K562 (cell line): ENCODE data around the gene SPRING1. TPM values are rescaled to one million over a fixed set of nuclear protein-coding genes. Genes with fewer than 3 reads are reported as not detected.

ENCODE experiments used
- BRD4 ChIP-seq: fragments of 200-600 bp; sonication (generic); IDR thresholded peaks from 2 replicates; pipeline ENCODE4 v1.6.1; 2017; ENCODE audit warnings: inconsistent platforms
- BRD9 ChIP-seq: fragments of 450-650 bp; IDR thresholded peaks from 2 replicates; pipeline ENCODE4 v1.6.1; 2018; ENCODE audit warnings: low read depth; ENCODE audit not compliant: partially characterized antibody
- DEAF1 ChIP-seq: fragments of 450-650 bp; formaldehyde crosslinking; IDR thresholded peaks from 2 replicates; pipeline ENCODE4 v1.4.0; 2020; ENCODE audit warnings: mild to moderate bottlenecking, moderate library complexity
- ELK1 ChIP-seq: sonication (generic); formaldehyde crosslinking; IDR thresholded peaks from 2 replicates; pipeline ENCODE4 v1.8.1; 2022; ENCODE audit warnings: missing genetic modification reagents
- HDAC1 ChIP-seq, 2 experiments: fragments of 450-650 bp; IDR thresholded peaks; 2 replicates each; pipeline ENCODE4 v1.6.1; 2016 to 2017; ENCODE audit warnings: inconsistent platforms in 1 of 2, mild to moderate bottlenecking in 1 of 2, moderate library complexity in 1 of 2
- RERE ChIP-seq: sonication (generic); formaldehyde crosslinking; IDR thresholded peaks from 2 replicates; pipeline ENCODE4 v1.8.0; 2023; ENCODE audit warnings: missing genetic modification reagents, mild to moderate bottlenecking, borderline replicate concordance
- SAFB ChIP-seq: fragments of 200-400 bp; formaldehyde crosslinking; IDR thresholded peaks from 2 replicates; pipeline ENCODE4 v1.6.1; 2017; ENCODE audit warnings: low read depth, low read length, borderline replicate concordance
- THRAP3 ChIP-seq: fragments of 450-650 bp; IDR thresholded peaks from 2 replicates; pipeline ENCODE4 v1.6.1; 2016; ENCODE audit warnings: mild to moderate bottlenecking, inconsistent platforms, borderline replicate concordance
- ZBTB12 ChIP-seq: fragments of 250-450 bp; sonication (Bioruptor Pico); IDR thresholded peaks from 2 replicates; pipeline ENCODE4 v1.4.0; 2020
- ZNF12 ChIP-seq: sonication (generic); formaldehyde crosslinking; IDR thresholded peaks from 2 replicates; pipeline ENCODE4 v1.4.0; 2020; ENCODE audit warnings: mild to moderate bottlenecking, missing genetic modification reagents
- ZNF398 ChIP-seq: fragments of 250-450 bp; sonication (Bioruptor Pico); IDR thresholded peaks from 2 replicates; pipeline ENCODE4 v1.8.0; 2021; ENCODE audit warnings: moderate library complexity, mild to moderate bottlenecking, inconsistent platforms
- ZNF655 ChIP-seq: fragments of 250-450 bp; sonication (Bioruptor Pico); IDR thresholded peaks from 2 replicates; pipeline ENCODE4 v1.5.0; 2021
- polyA plus RNA-seq, 8 experiments: library from polyadenylated mRNA; depleted of rRNA in 4 of 8; stranded (reverse) in 5 of 8; unstranded in 3 of 8; fragments of >200 nt; fragmentation: Nextera tagmentation in 2 of 8; fragmentation: Illumina TruSeq in 1 of 8; extraction: Ambion mirVana in 2 of 8; extraction: Trizol in 1 of 8; gene quantifications; 2 replicates each; pipeline versions ENCODE4 v1.2.1 to v1.2.3, GENCODE V29; 2011 to 2014; ENCODE audit warnings: inconsistent platforms in 1 of 8, missing spikeins in 1 of 8
- total RNA-seq, 7 experiments: library from RNA; depleted of rRNA in 6 of 7; stranded (reverse); fragments of >200 nt in 6 of 7; fragmentation: Illumina TruSeq in 2 of 7; extraction: Trizol in 2 of 7; gene quantifications; 2 replicates each; pipeline versions ENCODE4 v1.2.1 to v1.2.3, GENCODE V29; 2011 to 2021; ENCODE audit warnings: low replicate concordance in 1 of 7

Gene SPRING1
- total and polyA plus RNA-seq, 9 of the 15 experiments (the other 6 are each of a cell fraction or from before 2014, with no cell fraction given) = 1.1 to 20.0 (median 8.0) TPM

GRCh38 chr12:116759783-116760621 lies 22.1 kb upstream of the SPRING1 start (continued):
- TF ChIP-seq RERE (CRISPR knock-in tag) = no peak
- TF ChIP-seq BRD4 = no peak
- no peak for TF ChIP-seq ELK1
- TF ChIP-seq ZBTB12 (CRISPR knock-in tag) = no peak
- peak in 1 of 2 experiments; percentile 48; a peak in 1 of 4 replicates for TF ChIP-seq HDAC1 (IDR thresholded peaks at IDR 0.05)
- TF ChIP-seq ZNF655 (CRISPR knock-in tag) = no peak
- TF ChIP-seq THRAP3 = no peak
- no peak for TF ChIP-seq SAFB
- no peak for TF ChIP-seq DEAF1 (CRISPR knock-in tag)
- no peak for TF ChIP-seq BRD9
- TF ChIP-seq ZNF12 (CRISPR knock-in tag) = no peak
- no peak for TF ChIP-seq ZNF398
